Measurements from ENCODE around the gene C19orf12.

GRCh38 chr19:29673451-29674371 is 41.4 kb downstream of the C19orf12 start:
- no peak for TF ChIP-seq CTCF (IDR thresholded peaks at IDR 0.05)
- TF ChIP-seq POLR2A (IDR thresholded peaks at IDR 0.05), result no peak

Data from adrenal gland (tissue), 5 donors.